Skeletal muscle satellite cell (primary cell): ENCODE results near the gene ZDHHC14.

Source experiments
- H3K27me3 ChIP-seq: 2 replicates; pipeline ENCODE4 v1.7.0; 2013; ENCODE audit warnings: low read length; ENCODE audit not compliant: control insufficient read depth, insufficient read depth
- H3K36me3 ChIP-seq: 2 replicates; pipeline ENCODE4 v1.7.0; 2013; ENCODE audit warnings: mild to moderate bottlenecking, control low read depth, low read length; ENCODE audit not compliant: insufficient read depth
- H3K4me1 ChIP-seq: 2 replicates; pipeline ENCODE4 v1.7.0; 2013; ENCODE audit warnings: low read length; ENCODE audit not compliant: control insufficient read depth, insufficient read depth
- H3K4me2 ChIP-seq: 2 replicates; pipeline ENCODE4 v1.7.0; 2013; ENCODE audit warnings: mild to moderate bottlenecking, low read length
- H3K4me3 ChIP-seq: 2 replicates; pipeline ENCODE4 v1.7.0; 2013; ENCODE audit warnings: low read length
- H3K9ac ChIP-seq: 2 replicates; pipeline ENCODE4 v1.7.0; 2013; ENCODE audit warnings: mild to moderate bottlenecking, low read depth, low read length, moderate library complexity
- H3K9me3 ChIP-seq: replicated peaks from 2 replicates; pipeline ENCODE4 v1.7.0; 2013; ENCODE audit warnings: mild to moderate bottlenecking, control low read depth, low read length

ZDHHC14 gene

DNA sequence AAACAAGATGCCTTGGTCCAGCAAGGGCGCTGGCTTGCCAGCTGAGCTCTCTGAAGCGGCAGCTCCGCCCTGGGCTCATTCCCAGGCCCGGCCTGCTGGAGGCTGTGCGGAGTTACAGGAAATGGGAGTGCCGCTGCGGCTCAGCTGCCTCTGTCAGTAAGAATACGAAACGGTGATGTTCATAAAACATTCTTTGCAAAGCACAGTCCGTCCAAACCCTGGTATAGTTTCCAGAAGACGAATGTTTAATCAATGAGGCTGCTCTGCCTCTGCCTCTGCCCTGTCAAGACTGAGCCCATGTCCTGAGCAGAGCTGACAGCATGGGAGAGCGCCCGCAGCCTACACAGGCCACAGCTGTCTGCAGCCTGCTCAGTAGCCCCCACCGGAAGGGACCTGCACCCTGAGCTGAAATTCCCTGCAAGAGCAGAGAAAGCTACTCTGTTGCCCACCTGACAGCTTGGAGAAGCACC, 288.8 kb downstream of the ZDHHC14 start:
- H3K27me3 ChIP-seq = no peaks in the 10 kb centered on the region
- peak overlapping the region; percentile 82 for H3K4me2 ChIP-seq
- H3K4me1 ChIP-seq = peaks cover 38% of the 10 kb centered on the region
- peak overlapping the region; percentile 41 for H3K4me3 ChIP-seq
- no peaks in the 10 kb centered on the region for H3K9me3 ChIP-seq
- H3K36me3 ChIP-seq = no peaks in the 10 kb centered on the region
- H3K9ac ChIP-seq = peak overlapping the region; percentile 73

DNA sequence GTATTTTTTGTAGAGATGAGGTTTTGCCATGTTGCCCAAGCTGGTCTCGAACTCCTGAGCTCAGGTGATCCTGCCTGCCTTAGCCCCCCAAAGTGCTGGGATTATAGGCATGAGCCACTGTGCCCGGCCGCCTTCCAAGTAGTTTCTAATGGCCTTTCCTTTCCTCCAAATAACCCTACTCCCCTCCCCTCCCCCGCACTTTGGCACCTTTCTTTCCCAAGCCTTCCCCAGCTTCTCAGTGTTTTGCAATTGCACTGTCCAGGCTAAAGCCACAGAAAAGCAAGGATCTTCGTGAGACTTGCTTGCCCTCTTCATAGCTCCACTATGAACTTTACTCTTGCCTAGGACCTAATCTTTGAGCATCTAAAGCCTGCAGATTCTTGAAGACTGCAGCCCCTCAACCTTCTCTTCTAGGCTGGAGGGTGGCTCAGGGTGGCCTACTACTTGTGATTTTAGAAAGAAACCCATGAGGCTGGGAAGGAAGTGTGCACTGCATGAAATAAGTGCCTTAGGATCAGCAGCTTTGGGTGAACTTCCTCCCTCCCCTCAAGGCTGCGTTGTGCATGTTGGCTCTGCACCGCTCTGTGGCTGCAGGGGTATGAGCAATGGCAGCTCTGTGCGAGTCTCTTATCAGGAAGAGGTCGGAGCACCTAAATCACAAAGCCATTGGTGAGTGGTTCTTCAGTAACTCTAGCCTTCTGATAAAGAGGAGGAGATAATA, 289.6 kb downstream of the ZDHHC14 start:
- H3K36me3 ChIP-seq = no peaks in the 10 kb centered on the region
- no peaks in the 10 kb centered on the region for H3K27me3 ChIP-seq
- H3K4me3 ChIP-seq = no peak overlapping the region
- no peaks in the 10 kb centered on the region for H3K9me3 ChIP-seq
- H3K9ac ChIP-seq = peak overlapping the region; percentile 73
- peaks cover 38% of the 10 kb centered on the region for H3K4me1 ChIP-seq
- H3K4me2 ChIP-seq = peak overlapping the region; percentile 82

- Histone ChIP-seq H3K27me3 (no peaks in the 10 kb centered on the region), H3K4me2 (no peak overlapping the region), H3K36me3 (no peaks in the 10 kb centered on the region), H3K9ac (no peak overlapping the region), H3K4me1 (peaks cover 26% of the 10 kb centered on the region), H3K4me3 (no peak overlapping the region), H3K9me3 (no peaks in the 10 kb centered on the region)
These were observed 291.9 kb downstream of the ZDHHC14 start for GRCh38 chr6:157672726-157673412.

DNA sequence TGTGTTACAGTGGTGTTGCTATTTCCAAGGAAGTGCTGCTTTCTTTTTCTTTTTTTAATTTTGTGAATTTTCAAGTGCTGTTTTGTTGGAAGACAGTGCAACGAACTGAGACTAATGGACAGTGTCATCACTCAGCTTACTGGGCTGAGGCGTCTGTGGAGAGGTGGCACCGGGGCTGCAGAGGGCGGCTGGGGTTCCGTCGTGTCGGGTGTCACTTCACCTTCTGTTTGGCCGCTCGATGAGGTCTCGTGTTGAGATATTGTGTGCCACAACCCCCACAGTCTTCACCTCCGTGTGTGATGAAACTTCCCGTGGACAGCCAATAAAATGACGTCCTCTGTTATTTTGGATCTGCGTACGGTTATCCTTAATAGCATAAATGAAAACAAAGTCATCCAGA, 292.6 kb downstream of the ZDHHC14 start:
- Histone ChIP-seq H3K4me3 (no peak overlapping the region), H3K9me3 (no peaks in the 10 kb centered on the region), H3K9ac (no peak overlapping the region)

GRCh38 chr6:157674061-157674460, 293.1 kb downstream of the ZDHHC14 start:
- Histone ChIP-seq H3K36me3 (no peaks in the 10 kb centered on the region), H3K27me3 (peaks cover 11% of the 10 kb centered on the region), H3K4me3 (no peak overlapping the region), H3K9me3 (no peaks in the 10 kb centered on the region), H3K9ac (no peak overlapping the region), H3K4me2 (no peak overlapping the region), H3K4me1 (peaks cover 16% of the 10 kb centered on the region)

More for the DNA sequence above, 292.6 kb downstream of the ZDHHC14 start:
- Histone ChIP-seq H3K4me1 (peaks cover 21% of the 10 kb centered on the region), H3K4me2 (no peak overlapping the region), H3K36me3 (no peaks in the 10 kb centered on the region), H3K27me3 (peaks cover 7% of the 10 kb centered on the region)

DNA sequence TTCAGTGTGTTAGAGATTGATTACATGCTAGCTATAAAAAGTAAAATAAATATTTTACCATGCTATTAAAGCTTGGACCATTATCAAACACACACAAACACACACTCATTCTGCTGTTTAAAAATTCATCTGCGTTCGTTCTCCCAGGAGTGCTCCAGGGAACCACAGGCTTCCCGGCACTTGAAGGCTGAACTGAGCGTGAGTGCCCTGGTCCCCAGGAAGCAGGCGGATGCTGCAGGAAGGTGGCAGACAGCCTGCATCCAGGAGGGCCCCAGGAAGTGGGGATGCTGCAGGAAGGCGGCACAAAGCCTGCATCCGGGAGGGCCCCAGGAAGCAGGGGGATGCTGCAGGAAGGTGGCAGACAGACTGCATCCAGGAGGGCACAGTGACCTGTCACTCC, 294.8 kb downstream of the ZDHHC14 start:
- no peaks in the 10 kb centered on the region for H3K36me3 ChIP-seq
- H3K4me1 ChIP-seq = no peaks in the 10 kb centered on the region
- no peak overlapping the region for H3K9ac ChIP-seq
- H3K4me3 ChIP-seq = no peak overlapping the region
- H3K27me3 ChIP-seq = peaks cover 24% of the 10 kb centered on the region
- no peak overlapping the region for H3K4me2 ChIP-seq
- no peaks in the 10 kb centered on the region for H3K9me3 ChIP-seq

- Histone ChIP-seq H3K9me3 (no peaks in the 10 kb centered on the region), H3K9ac (no peak overlapping the region), H3K27me3 (peaks cover 25% of the 10 kb centered on the region), H3K36me3 (no peaks in the 10 kb centered on the region), H3K4me1 (no peaks in the 10 kb centered on the region), H3K4me2 (no peak overlapping the region), H3K4me3 (no peak overlapping the region)
These were observed 295.3 kb downstream of the ZDHHC14 start for GRCh38 chr6:157676241-157676640.

- H3K9ac ChIP-seq = no peak overlapping the region
- no peaks in the 10 kb centered on the region for H3K9me3 ChIP-seq
- H3K36me3 ChIP-seq = no peaks in the 10 kb centered on the region
- H3K4me2 ChIP-seq = no peak overlapping the region
- no peaks in the 10 kb centered on the region for H3K4me1 ChIP-seq
- H3K27me3 ChIP-seq = peaks cover 25% of the 10 kb centered on the region
- H3K4me3 ChIP-seq = no peak overlapping the region
These were observed 296.2 kb downstream of the ZDHHC14 start for GRCh38 chr6:157677235-157677634.

- H3K9me3 ChIP-seq = no peaks in the 10 kb centered on the region
- H3K4me3 ChIP-seq = no peak overlapping the region
- no peak overlapping the region for H3K4me2 ChIP-seq
- no peak overlapping the region for H3K9ac ChIP-seq
- H3K36me3 ChIP-seq = no peaks in the 10 kb centered on the region
- H3K4me1 ChIP-seq = peaks cover 9% of the 10 kb centered on the region
- H3K27me3 ChIP-seq = peaks cover 26% of the 10 kb centered on the region
These were observed 298.9 kb downstream of the ZDHHC14 start for GRCh38 chr6:157679605-157680580.

DNA sequence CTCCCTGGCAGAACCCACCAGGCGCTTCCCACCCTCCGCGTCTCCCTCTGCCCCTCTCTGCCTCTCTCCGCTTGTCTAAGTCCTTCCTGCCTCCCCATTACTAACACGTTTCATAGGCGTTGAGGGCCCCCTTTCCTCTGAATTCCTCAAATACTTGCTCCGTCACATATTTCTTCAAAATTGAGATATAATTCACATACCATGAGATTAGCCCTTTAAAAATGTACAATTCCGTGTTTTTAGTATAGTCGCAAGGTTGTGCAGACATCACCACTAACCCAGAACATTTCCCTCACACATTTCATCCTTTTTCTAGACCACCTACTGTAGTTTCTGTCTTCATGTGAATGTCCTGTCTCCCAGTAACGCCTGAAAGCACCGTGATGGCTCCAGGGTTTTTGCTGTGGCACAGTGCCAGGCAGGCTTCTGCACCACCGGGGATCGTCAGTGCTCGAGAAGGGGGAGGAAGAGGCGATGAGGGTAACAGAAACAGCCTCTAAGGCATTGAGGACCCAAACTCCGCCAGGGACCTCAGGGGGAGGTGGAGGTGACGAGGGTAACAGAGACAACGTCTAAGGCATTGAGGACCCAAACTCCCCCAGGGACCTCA, 300.2 kb downstream of the ZDHHC14 start:
- Histone ChIP-seq H3K9ac (no peak overlapping the region), H3K36me3 (no peaks in the 10 kb centered on the region), H3K4me2 (no peak overlapping the region), H3K4me1 (peaks cover 9% of the 10 kb centered on the region), H3K9me3 (no peaks in the 10 kb centered on the region), H3K4me3 (no peak overlapping the region), H3K27me3 (peaks cover 33% of the 10 kb centered on the region)
